ENCODE measurements around the gene SHISA2.

GRCh38 chr13:26029581-26030136, 22.2 kb downstream of the SHISA2 start:
- no peak for TF ChIP-seq POLR2A (IDR thresholded peaks at IDR 0.05; ENCODE audit: low read depth, low read length)
- no peak for TF ChIP-seq POLR2AphosphoS5 (IDR thresholded peaks at IDR 0.05; ENCODE audit: low read depth, low read length)

All from GM12892 (cell line).